ENCODE results near the gene NAXE. TPM values are rescaled to one million over a fixed set of nuclear protein-coding genes. Genes with fewer than 3 reads are reported as not detected.

NAXE gene
- polyA plus RNA-seq, 1 donor from 2014 or later: 121 TPM

DNA sequence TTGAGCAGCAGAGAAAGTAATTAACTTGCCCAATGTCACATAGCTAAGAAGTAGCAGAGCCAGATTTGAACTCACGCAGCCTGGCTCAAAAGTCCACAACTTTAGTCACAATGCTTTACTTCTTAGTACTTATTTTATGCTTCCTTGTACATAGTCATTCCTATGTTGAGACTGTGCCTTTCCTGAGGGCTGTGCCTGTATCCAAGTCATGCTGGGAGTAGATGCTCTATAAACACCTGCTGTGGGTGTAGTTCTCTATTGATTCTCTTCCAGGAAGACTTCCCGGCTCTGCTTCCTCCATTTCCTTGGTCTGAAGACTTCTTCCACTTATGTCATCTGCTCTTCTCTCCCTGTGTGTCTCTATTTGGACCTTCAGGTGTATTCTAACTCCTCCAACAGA, 35.9 kb upstream of the NAXE start:
- Mint-ChIP-seq H3K4me3 (no peak overlapping the region), H3K27ac (peak overlapping the region in 1 of 3 donors; percentile 32), H3K9me3 (no peaks in the 10 kb centered on the region), H3K27me3 (no peaks in the 10 kb centered on the region), H3K4me1 (peaks cover 16 to 20% (median 18%) of the 10 kb centered on the region in 3 donors), H3K36me3 (no peaks in the 10 kb centered on the region)

DNA sequence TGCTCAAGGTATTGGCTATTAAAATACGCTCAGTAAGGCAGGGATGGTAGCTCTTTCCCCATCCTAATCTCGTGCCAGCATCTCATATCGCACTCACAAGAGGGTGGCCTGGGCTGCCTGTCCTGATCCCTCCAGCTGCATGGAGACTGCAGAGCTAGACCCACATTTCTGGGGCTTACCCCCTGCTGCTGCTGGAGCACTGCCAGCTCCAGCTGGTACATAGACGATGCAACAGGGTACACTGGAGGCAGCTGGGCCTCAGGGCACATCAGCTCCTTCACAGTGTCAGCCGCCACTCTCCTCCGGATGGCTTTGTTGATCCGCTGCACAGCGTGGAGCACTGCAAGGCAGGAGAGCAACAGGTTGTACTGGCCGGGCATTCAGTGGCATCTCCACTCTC, 35.2 kb upstream of the NAXE start:
- Mint-ChIP-seq H3K9me3 (no peaks in the 10 kb centered on the region), H3K4me3 (no peak overlapping the region), H3K27me3 (no peaks in the 10 kb centered on the region), H3K4me1 (peaks cover 14 to 18% (median 16%) of the 10 kb centered on the region in 3 donors), H3K27ac (no peak overlapping the region), H3K36me3 (no peaks in the 10 kb centered on the region)

DNA sequence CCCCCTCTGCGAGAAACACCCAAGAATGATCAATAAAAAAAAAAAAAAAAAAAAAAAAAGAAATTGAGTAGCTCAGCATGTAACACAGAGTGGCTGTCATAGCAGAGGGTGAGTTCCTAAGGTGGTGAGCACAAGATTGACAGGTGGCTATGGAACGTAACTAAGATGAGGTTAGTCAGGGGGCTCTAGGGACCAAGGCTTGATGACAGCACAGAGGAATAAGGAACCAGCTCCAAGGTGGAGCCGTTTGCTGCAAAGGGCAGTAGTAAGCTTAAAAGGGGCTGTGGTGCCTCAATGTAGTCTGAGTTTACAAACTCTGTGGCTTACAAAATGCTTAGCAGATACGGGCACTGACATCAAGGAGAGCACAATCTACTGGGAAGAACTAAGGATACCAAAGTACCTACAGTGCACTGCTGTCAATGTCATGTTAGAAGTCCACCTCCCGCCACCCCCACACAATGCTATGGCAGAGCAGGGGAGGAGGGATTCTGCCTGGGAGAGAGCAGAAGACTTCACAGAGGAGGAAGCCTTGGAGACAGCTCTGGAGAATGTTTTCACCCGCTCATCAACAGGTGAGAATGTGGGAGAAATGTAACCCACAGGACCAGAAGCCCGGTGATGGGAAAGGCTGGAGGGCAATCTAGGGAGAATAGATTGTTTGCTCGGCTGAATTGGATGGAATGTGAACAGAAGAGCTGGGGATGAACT, 32.3 kb upstream of the NAXE start:
- Mint-ChIP-seq H3K27me3 (no peaks in the 10 kb centered on the region), H3K4me1 (peaks cover 0 to 6% (median 0%) of the 10 kb centered on the region in 3 donors)

DNA sequence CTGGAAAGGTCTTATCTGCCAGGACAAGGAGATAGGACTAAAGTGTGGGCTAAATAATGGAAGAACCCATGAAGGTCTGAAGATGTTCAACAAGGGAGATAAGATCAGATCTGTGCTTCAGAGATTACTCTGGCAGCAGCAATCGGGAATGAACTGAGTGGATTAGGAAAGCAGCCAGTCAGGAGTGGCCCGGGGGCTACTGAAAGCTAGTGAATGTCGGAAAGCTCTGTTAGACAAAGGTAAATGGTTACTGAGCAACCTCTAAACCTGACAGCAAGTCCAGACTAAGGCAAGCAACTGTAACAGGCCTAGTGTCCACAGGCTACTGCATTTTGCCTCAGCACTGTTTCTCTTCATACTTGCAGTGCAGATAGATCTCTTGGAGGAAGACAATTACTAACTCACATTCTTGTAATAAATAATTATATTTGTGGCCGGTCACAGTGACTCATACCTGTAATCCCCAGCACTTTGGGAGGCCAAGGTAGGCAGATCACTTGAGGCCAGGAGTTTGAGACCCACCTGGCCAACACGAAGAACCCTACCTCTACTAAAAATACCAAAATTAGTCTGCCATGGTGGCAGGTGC, 31.7 kb upstream of the NAXE start:
- no peak overlapping the region for H3K27ac Mint-ChIP-seq

More for the DNA sequence above, 32.3 kb upstream of the NAXE start:
- H3K4me3 Mint-ChIP-seq: no peak overlapping the region
- H3K27ac Mint-ChIP-seq: no peak overlapping the region
- H3K9me3 Mint-ChIP-seq: no peaks in the 10 kb centered on the region
- H3K36me3 Mint-ChIP-seq: no peaks in the 10 kb centered on the region

DNA sequence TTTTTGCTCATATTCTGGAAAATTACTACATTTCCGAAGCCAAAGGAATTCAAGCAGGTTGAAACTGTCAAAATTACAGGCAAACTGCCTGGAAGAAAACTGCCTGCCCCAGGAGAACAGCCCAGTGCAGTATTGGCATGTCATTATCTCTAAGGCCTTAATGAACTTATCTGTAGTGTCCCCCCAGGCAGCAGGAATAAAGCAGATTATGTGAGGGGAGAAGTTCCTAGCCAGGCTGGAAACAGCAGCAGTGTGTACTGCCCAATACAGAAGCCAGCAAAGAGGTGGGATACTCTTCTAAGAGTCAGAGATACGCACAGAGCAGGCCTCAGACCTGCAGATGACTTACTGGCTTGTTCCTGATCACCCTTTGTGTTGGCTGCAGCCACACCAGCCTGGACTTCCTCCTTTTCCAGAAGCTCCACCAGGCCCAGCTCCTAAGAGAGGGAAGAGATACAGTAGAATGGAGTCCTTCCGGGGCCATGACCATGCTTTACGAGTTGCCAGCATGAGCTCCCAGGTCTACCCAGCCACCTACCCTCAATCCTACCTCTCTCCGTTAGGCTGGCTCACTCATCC, 30.9 kb upstream of the NAXE start:
- Mint-ChIP-seq H3K9me3 (no peaks in the 10 kb centered on the region), H3K27me3 (no peaks in the 10 kb centered on the region), H3K4me3 (no peak overlapping the region), H3K27ac (no peak overlapping the region), H3K36me3 (no peaks in the 10 kb centered on the region), H3K4me1 (peaks cover 0 to 4% (median 0%) of the 10 kb centered on the region in 3 donors)

More for the DNA sequence above, 31.7 kb upstream of the NAXE start:
- Mint-ChIP-seq H3K9me3 (no peaks in the 10 kb centered on the region), H3K36me3 (no peaks in the 10 kb centered on the region), H3K4me1 (peaks cover 0 to 6% (median 0%) of the 10 kb centered on the region in 3 donors), H3K27me3 (no peaks in the 10 kb centered on the region), H3K4me3 (no peak overlapping the region)

DNA sequence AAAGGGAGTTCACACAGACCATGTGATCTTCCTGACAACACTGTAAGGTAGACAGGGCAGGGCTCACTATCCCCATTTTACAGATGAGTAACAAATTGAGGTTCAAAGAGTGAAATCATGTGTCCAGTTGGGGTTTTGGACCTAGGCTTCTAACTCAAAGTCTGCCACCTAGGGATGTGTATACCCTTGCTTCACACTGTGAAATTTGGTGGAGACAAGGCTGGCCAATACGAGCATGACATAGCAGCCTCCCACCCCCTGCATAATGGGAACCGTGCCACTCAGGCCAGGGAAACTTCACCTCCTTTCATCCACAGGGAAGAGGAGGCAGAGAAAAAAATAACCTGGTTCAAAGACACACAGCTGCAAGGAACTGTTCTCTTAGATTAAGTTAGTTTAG, 26.1 kb upstream of the NAXE start:
- Mint-ChIP-seq H3K27me3 (no peaks in the 10 kb centered on the region), H3K4me3 (no peak overlapping the region), H3K4me1 (no peaks in the 10 kb centered on the region), H3K36me3 (peaks cover 1% of the 10 kb centered on the region), H3K9me3 (no peaks in the 10 kb centered on the region), H3K27ac (no peak overlapping the region)

DNA sequence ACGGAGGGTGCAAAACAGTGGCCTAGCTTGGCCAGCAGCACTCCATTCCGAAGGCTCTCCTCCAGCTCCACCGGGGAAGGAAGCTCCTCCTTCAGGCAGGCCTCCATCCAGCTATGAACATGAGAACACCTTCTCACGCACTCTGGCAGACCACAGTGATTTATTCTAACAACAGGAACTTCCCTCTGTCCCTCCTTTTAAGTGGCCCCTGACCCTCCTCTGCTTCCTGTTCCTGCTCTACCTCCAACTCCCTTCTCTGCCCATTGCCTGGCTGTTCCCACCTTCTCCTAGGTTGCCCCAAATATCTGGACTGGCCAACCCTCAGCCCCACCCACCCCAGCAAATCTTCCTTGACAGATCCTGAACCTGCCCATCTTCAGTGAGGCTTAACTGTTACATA, 25.1 kb upstream of the NAXE start:
- no peak overlapping the region for H3K27ac Mint-ChIP-seq
- H3K36me3 Mint-ChIP-seq: peaks cover 1% of the 10 kb centered on the region

DNA sequence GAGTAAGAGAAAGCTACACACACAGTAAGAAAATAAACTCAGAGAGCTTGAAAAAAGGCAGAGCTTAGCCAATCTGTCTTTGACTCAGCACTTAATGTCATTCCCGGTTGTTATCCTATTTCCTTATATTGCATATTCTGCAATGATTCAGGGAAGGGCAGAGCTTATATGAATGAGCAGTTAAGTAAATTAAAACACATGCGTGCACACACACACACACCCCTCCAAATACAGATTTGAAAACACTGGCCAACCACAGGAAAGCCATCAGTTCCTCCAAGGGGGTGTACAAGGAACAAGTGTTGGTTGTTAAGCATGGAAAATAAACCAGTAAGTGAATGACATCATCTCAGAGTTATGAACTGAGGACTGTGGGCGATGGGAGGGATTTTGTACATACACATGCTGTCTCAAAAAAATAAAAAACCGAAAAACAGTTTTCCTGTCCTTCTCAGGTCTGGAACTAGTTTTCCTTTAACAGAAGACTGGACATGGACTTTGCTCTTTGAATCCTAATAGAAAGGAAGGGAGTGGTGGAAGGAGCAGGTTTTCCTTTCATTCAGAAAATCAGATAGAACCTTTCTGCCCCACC, 20.2 kb upstream of the NAXE start:
- Mint-ChIP-seq H3K4me3 (peak overlapping the region in 1 of 4 donors; percentile 94), H3K36me3 (peaks cover 1% of the 10 kb centered on the region), H3K9me3 (no peaks in the 10 kb centered on the region), H3K4me1 (peaks cover 8 to 11% (median 8%) of the 10 kb centered on the region in 3 donors), H3K27me3 (peaks cover 18% of the 10 kb centered on the region), H3K27ac (no peak overlapping the region)

More for the DNA sequence above, 25.1 kb upstream of the NAXE start:
- Mint-ChIP-seq H3K9me3 (no peaks in the 10 kb centered on the region), H3K4me1 (no peaks in the 10 kb centered on the region), H3K4me3 (no peak overlapping the region), H3K27me3 (no peaks in the 10 kb centered on the region)

DNA sequence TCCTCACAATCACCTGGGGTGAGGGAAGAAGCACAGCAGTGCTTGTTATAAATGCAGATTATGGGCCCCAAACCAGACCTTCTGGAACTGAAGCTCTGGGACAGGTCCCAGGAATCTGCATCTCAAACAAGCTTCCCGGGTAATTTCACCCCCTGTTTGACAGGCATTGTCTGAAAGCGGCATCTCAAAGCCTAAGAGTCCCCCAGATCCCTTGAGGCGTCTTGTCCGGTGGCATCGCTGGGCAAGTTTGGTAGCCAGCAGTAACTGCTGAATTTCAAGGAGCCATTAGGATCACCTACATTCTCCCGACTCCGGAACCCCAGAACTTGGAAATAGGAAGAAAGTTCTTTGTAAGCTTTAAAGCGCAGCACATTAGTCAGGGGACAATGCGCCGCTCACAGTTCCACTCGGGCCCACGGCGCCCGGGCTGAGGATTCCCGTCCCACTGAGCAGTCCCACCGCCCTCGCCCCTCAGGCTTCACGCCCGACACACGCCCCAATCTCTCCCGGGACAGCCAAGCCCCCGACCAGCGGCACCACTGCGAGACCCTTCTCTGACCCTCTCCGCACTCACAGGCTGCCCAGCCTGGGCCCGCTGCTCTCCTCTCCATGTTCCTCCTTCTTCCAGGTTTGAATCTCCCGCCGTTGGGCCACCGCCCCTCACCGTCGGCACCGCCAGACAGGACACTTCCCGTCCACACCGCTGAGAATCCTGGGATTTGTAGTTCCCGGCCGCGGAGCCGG, 19.5 kb upstream of the NAXE start, which contains the start of gene IQGAP3:
IQGAP3 (minus strand) TSS at position 647 of the 744 bp plus-strand sequence; CDS start at position 611, 36 bp downstream.
- peaks cover 1% of the 10 kb centered on the region for H3K36me3 Mint-ChIP-seq
- peaks cover 8 to 11% (median 8%) of the 10 kb centered on the region in 3 donors for H3K4me1 Mint-ChIP-seq
- peak within 1 kb of the TSS; percentile 66 to 94 (median 82) for H3K4me3 Mint-ChIP-seq
- H3K27me3 Mint-ChIP-seq: peaks cover 18% of the 10 kb centered on the region
- H3K9me3 Mint-ChIP-seq: no peaks in the 10 kb centered on the region
- peak within 1 kb of the TSS in 2 of 3 donors; percentile 32 to 54 for H3K27ac Mint-ChIP-seq

DNA sequence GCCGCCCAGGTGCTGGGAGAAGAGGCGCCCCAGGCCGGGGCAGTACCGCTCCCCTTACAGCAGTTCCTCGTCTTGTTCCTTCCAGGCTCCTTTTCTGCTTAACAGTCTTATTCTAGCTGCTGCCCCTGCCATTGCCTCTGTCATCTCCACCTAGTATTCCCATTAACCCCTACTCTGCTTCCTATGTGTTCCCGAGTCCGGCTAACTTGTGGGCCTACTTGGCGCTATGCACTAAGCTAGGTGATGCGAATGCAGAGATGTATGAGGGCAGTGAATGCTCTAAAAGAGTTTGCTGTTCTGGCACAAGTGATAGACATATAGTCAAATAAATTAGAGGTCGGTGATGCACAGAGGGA, 18.9 kb upstream of the NAXE start:
- H3K4me1 Mint-ChIP-seq: peaks cover 8 to 11% (median 8%) of the 10 kb centered on the region in 3 donors

DNA sequence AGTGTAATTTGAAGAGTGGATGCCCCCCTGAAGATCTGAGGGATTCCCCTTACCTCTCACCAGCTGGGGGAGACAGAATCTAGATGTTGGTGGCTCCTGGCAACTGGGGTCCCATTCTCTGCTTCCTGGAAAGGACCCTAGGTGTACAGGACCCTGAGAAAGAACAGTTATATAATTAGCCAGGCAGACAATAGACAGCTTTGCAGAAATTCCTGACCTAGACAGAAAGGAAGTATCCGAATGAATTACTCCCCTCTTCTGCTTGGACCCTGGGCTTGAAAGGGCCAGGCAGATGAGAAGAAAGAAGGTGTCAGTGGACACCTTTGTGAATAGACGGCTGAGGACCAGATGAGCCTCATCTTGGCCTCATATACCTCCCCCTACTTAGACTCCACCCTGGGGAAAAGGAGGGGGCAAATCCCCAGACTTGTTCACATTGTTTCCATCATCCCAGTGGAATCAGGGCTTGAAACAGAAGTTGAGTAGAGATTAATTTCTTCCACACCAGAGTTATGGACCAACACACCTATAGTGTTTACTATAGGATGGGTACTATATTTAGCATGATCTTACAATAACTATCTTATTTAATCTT, 17.4 kb upstream of the NAXE start:
- Mint-ChIP-seq H3K4me3 (no peak overlapping the region), H3K4me1 (peaks cover 8 to 11% (median 8%) of the 10 kb centered on the region in 3 donors), H3K27me3 (peaks cover 18% of the 10 kb centered on the region), H3K27ac (no peak overlapping the region), H3K36me3 (peaks cover 1% of the 10 kb centered on the region), H3K9me3 (no peaks in the 10 kb centered on the region)

More for the DNA sequence above, 18.9 kb upstream of the NAXE start:
- Mint-ChIP-seq H3K27ac (peak overlapping the region in 2 of 3 donors; percentile 32 to 54), H3K4me3 (peak overlapping the region; percentile 66 to 94 (median 82)), H3K27me3 (peaks cover 18% of the 10 kb centered on the region), H3K9me3 (no peaks in the 10 kb centered on the region), H3K36me3 (peaks cover 1% of the 10 kb centered on the region)

DNA sequence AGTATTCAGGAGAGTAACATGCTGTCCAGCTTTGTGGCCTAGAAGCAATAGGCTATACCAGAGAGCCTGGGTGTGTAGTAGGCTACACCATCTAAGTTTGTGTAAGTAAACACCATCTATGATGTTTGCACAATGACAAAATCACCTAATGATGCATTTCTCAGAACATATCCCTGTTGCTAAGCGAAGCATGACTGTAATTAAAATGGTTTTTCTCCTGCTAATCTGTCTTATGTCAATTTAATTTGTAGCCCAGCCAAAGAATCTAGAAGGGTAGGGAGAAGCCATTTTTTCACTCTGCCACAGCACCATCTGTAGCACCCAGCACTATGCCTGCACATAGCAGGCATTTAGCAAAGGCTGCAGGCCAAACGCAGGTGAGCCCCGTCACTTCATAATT, 14.0 kb upstream of the NAXE start:
- H3K4me1 Mint-ChIP-seq: peaks cover 9 to 14% (median 10%) of the 10 kb centered on the region in 3 donors
- H3K4me3 Mint-ChIP-seq: peak overlapping the region in 1 of 4 donors; percentile 9
- H3K9me3 Mint-ChIP-seq: no peaks in the 10 kb centered on the region
- peaks cover 9% of the 10 kb centered on the region for H3K27me3 Mint-ChIP-seq
- H3K27ac Mint-ChIP-seq: no peak overlapping the region
- no peaks in the 10 kb centered on the region for H3K36me3 Mint-ChIP-seq

DNA sequence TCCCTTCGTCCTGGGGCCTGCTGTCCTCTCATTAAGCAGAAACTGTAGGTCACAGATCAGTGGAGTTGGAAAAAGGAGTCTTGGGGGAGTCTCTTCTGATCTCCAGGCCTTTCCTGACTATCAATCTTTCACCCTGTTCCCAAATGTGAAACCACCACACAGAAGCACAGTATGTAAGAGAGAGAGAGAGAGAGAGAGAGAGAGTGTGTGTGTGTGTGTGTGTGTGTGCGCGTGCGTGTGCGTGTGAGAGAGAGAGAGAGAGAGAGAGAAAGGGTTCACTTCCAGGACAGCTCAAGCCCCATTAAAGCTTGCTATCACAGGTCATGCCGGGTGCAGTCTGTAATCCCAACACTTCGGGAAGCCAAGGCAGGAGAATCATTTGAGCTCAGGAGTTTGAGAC, 13.5 kb upstream of the NAXE start:
- Mint-ChIP-seq H3K27me3 (peaks cover 4% of the 10 kb centered on the region), H3K27ac (no peak overlapping the region), H3K4me1 (peaks cover 5 to 13% (median 10%) of the 10 kb centered on the region in 3 donors), H3K36me3 (no peaks in the 10 kb centered on the region), H3K4me3 (no peak overlapping the region), H3K9me3 (no peaks in the 10 kb centered on the region)

DNA sequence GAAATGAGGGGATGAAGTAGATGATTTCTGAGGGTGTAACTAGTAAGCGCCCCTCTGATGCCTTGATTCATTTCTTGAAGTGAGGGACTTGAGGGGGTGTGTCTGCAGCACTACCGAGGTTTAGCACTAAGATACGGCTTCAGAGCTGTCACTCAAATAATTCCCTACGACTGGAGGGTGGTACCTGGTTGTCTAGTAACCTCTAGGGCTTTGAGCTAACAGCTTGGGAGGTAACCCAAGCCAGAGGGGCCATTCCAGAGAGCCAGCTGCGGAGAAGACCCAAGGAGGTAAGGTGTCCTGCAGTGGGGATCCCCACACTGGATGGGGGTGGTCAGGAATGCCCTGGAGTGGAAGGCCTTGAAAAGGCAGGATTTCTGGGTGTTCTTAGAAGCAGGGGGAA, 12.1 kb upstream of the NAXE start, which contains the start of gene TTC24:
TTC24 (plus strand) TSS at position 252 of the 400 bp plus-strand sequence. CDS start 1,642 bp downstream, outside the sequence.
- peaks cover 8 to 18% (median 13%) of the 10 kb centered on the region in 3 donors for H3K4me1 Mint-ChIP-seq
- peaks cover 1% of the 10 kb centered on the region for H3K27me3 Mint-ChIP-seq
- no peak within 1 kb of the TSS for H3K27ac Mint-ChIP-seq
- no peaks in the 10 kb centered on the region for H3K9me3 Mint-ChIP-seq
- H3K4me3 Mint-ChIP-seq: peak within 1 kb of the TSS in 1 of 4 donors; percentile 68
- no peaks in the 10 kb centered on the region for H3K36me3 Mint-ChIP-seq

All from IgD-negative memory B cell (primary cell).